GM12875 (cell line): ENCODE measurements around the gene BTBD2.

Experiments used
- H3K4me3 ChIP-seq: one replicate; pipeline ENCODE4 v1.5.1; 2011; ENCODE audit warnings: low read depth, low read length, control low read depth
- TF ChIP-seq, protein P1 (sequence below): IDR thresholded peaks from 2 replicates; pipeline ENCODE4 v1.5.1; 2011; ENCODE audit warnings: low read depth, mild to moderate bottlenecking, control low read depth, inconsistent platforms, low read length, moderate library complexity, borderline replicate concordance; ENCODE audit not compliant: insufficient read depth

Gene BTBD2

DNA sequence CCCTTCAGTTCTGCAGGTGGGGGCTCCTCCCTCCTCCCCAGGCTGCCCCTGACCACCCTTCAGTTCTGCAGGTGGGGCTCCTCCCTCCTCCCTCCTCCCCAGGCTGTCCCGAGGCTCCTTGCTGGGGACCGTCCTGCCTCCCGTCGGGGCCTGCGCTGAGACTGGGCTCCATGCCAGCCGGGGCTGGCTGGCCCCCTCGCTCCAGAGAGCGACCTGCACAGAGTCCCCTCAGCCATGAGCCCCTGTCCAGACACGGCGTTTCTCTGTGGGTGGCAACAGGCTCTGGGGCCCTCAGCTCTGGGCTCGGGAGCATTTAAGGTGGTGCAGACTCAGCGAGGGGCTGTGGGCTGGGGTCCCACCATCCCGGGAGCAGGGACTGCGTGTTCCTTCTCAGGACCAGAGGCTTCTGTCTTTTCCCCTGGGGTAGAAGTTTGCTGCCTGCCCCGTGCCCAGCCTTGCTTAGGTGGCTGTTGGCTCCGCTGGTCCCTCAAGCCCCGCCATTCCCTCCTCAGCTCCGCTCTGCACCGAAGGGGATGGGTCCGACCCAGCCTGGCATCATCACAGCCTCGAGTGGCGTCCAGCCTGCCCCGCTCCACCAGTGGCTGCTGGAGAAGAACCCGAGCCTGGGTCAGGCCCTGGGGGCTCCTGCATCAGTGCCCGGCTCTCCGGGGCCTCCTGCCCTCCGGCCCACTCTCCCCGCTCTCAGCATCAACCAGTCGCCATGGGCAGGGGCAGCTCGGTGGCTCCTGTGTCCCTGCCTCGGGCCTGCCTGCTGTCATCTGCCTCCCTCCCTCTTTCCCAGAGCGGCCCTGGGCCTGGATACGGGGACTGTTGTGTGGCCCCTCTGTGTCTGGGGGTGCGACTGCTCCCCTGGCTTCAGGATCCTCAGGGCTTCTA, 47.0 kb downstream of the BTBD2 start:
- no peak overlapping the region for H3K4me3 ChIP-seq
- TF ChIP-seq, protein P1, sequence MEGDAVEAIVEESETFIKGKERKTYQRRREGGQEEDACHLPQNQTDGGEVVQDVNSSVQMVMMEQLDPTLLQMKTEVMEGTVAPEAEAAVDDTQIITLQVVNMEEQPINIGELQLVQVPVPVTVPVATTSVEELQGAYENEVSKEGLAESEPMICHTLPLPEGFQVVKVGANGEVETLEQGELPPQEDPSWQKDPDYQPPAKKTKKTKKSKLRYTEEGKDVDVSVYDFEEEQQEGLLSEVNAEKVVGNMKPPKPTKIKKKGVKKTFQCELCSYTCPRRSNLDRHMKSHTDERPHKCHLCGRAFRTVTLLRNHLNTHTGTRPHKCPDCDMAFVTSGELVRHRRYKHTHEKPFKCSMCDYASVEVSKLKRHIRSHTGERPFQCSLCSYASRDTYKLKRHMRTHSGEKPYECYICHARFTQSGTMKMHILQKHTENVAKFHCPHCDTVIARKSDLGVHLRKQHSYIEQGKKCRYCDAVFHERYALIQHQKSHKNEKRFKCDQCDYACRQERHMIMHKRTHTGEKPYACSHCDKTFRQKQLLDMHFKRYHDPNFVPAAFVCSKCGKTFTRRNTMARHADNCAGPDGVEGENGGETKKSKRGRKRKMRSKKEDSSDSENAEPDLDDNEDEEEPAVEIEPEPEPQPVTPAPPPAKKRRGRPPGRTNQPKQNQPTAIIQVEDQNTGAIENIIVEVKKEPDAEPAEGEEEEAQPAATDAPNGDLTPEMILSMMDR, result no peak

DNA sequence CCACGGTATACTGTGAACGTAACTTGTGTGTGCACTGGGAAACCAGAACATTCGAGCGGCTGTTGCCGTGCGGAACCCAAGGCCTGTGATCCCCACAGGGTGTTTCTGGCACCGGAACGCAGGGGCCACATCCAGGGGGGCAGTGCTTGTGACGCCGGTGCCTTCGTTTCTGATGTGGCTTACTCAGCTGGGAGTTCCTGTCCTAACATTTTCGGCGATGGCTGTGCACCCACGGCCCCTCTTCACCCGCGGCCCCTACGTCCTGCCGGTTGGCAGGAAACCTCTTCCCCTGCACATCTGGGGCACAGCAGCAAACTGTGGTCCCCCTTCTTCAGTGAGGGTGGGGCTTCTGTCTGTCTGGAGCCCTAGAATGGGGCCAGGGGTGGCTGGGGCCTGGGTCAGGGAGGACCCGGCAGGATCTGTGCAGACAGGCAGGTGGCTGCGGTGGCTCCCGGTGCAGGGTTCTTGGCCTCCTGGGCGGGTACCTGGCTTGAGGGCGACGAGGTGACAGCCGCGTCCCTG, 48.4 kb downstream of the BTBD2 start:
- TF ChIP-seq, protein P1, result no peak
- no peak overlapping the region for H3K4me3 ChIP-seq

DNA sequence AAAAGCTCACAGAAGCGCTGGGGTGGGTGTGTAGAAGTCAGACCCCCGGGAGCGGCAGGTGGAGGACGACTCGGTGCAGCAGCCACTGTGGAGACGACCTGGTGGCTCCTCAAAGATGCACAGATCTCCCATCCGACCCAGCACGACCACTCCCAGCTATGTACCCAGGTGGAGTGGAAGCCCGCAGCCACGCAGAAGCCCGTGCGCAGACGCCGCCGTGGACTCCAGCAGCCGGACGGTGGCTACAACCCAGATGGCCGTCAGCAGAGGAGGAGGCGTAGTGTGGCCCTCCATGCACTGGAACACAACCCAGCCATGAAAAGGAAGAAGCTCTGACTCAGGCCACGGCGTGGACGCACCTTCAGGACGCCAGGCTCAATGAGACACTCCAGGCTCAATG, 52.8 kb downstream of the BTBD2 start:
- TF ChIP-seq, protein P1, result no peak
- no peak overlapping the region for H3K4me3 ChIP-seq

DNA sequence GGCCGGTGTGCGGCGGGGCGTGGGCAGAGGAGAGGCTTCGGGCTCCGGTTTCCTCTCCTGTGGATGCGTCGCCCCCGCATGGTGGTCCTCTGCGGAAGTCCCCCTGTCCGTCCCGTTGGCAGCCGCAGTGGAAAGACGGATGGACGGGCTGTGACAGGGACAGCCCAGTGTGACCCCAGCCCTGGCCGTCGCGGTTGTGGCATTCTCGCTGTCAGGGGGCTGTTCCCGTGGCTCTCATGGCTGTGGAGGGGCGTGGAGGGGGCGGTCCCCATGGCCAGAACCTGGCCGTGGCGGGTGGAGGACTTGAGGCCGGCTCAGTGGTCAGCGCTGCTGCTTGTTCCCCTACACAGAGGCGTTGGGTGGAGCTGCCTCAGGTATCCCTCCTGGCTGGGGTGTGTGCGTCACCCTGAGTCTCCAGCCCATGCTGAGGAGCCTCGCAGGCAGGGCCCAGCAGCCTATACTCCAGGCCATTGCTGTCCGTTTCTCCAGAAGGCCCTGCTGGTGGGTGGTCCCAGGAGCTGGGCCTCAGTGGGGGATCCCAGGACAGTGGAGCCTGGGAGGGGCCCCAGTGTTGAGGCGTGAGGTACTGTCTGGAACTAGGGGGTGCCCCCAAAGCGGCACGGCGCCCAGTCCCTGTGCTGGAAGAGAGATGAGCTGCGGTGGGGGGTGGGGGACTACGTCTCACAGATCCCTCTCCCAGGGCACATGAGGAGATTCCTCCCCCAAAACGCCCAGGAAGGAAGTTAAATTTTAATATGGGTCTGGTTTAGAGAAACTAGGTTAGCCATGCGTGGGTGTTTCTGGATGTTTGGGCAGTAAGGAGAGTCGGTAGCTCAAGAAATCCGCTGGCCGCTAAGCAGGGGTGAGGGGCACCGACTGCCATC, 54.3 kb downstream of the BTBD2 start:
- TF ChIP-seq, protein P1, result no peak

DNA sequence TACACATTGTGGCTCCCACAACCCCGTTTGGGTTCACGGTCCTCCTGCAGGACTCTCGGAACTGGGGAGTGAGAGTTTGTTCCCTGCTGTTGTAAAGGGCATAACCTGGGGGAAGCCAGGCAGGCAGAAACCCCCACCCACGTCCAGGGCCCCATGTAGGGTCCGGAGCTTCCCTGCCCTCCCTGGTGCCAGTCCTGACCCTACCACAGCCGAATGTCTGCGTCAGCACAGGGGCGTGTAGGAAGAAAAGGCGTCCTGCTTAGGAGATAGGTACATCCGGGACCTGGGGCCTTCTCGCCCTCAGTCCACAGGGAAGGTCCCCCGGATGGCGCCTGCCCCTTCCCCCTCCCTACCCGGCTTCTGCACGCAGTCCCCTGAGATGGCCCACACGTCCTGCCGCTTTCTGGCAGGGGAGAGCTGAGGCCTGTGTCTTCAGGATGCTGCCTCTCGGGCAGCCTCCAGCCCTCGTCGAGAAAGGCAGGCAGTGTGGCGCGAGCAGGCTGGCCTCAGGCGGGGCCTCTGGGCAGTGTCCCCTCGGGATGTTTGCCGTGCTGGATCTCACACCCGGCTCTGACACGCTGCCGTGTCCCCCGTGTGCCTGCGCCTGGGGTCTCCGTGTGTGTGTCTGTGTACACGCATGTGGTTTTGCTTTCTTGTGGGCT, 55.5 kb downstream of the BTBD2 start:
- H3K4me3 ChIP-seq, result no peak overlapping the region
- TF ChIP-seq, protein P1, result no peak

More for the DNA sequence above, 54.3 kb downstream of the BTBD2 start:
- no peak overlapping the region for H3K4me3 ChIP-seq

DNA sequence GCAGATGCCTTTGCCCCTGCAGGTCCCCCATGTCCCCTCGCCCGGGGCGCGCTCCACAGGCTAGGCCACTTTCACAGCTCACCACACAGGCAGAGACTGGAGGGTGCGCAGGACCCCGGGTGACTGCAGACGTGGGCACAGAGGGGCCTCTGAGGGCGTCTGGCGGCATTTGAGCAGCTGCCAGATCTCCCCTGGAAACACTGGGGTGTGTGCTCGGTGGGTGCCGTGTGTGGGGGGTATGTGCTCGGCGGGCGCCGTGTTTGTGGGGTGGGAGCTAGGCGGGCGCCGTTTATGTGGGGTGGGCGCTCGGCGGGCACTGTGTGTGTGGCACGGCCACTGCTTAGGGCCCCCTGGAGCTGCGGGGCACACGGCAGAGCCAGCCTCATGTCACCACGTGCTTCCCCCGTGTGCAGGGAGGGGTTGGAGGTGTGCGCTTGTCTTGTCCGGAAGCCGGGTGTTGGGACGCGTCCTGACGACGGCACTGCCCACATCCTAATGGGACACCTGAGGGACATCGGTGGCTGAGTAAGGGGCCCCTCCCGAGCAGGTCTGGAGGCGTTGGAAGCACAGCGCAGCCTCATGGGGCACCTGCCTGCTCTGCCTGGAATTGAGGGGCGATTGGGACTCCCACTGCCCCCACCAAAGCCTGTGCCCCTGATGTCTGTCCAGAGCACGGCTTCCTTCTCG, 57.8 kb downstream of the BTBD2 start:
- TF ChIP-seq, protein P1, result no peak

More for the DNA sequence above, 57.8 kb downstream of the BTBD2 start:
- no peak overlapping the region for H3K4me3 ChIP-seq
